A172 (cell line): Measurements from ENCODE around the gene AVPR1A. TPM values are rescaled to one million over a fixed set of nuclear protein-coding genes. Genes with fewer than 3 reads are reported as not detected.
"Not testable (repeated sequence)": the region's sequence is repeated elsewhere in the genome, so short reads cannot be mapped to it uniquely, and the experiment has no call there.

Experiments used
- DNase-seq: peaks from one replicate; pipeline ENCODE4 v3.0.0-alpha.2; 2015; ENCODE audit warnings: low spot score
- total RNA-seq: library from RNA; depleted of rRNA; stranded (reverse); fragments of >200 nt; shearing (Covaris generic); gene quantifications from 2 replicates; pipeline ENCODE4 v1.2.3, GENCODE V29; 2014; rRNA removed

The AVPR1A gene
- 0.07 TPM in 1 of 2 replicates, not detected in the other for total RNA-seq

DNA sequence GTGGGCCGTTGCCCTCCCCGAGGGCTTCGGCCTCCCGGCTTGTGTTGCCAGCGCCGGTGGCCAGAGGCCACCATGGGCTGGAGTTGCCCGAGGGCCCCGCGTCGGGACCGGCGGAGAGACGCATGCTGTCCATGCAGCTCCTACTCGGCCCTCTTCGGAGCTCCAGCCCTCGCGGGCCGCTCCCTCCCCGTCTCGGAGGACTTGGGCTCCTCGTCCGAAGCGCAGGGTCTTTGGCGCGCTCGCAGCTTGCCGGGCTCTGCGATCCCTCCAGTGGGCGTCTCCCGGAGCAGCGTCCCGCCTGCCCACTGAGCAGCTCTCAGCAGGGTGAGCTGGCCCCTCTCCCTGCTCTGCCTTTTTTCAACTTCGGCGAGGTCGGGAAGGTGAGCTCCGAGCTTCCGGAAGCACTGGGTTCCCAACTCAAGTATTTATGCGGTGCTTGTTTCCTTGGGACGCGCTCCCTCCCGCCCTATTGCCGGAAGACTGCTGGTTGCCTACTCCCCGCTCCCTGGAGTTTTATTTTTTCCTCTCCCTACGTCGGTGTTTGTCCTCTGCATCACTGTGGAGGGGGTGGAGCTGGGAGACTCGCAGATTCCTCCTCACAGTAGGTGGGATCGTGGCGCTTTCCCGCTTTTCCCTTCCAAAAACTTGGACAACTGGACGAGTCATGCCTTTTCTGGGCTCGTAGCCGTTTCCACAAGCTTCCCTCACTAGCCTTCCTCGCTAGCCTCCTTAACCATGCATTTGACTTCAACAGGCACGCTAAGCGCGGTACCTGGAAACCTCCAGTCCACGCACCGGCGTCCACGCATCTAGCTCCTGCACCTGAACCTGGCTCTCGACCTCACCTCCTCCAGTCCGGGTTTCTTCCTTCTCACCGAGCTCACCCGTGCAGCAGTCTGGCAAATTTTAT is at the start of gene AVPR1A:
AVPR1A (minus strand) TSS at position 489 of the 910 bp plus-strand sequence; CDS start at position 124, 365 bp downstream.
- no peak for DNase-seq

DNA sequence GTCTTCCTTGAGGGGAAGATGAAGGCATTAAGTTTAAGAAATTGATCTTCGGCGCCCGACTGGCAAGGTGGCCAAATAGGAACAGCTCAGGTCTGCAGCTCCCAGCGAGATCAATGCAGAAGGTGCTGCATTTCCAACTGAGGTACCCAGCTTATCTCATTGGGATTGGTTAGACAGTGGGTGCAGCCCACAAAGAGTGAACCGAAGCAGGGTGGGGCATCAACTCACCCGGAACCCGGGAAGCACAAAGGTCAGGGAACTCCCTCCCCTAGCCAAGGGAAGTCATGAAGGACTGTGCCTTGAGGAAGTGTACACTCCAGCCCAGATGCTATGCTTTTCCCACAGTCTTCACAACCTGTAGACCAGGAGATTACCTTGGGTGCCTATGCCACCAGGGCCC is 45.2 kb upstream of the AVPR1A start:
- no peak for DNase-seq

DNA sequence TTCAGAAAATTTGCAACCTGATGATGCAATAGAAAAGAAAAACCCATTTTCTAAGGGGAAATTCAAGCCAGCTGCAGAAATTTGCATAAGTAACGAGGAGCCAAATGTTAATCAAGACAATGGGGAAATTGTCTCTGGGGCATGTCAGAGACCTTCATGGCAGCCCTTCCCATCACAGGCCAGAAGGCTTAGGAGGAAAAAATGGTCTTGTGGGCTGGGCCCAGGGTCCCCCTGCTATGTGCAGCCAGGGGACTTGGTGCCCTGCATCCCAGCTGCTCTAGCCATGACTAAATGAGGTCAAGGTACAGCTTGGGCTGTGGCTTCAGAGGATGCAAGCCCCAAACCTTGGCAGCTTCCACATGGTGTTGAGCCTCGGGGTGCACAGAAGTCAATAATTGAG is 28.2 kb upstream of the AVPR1A start:
- DNase-seq = no peak

DNA sequence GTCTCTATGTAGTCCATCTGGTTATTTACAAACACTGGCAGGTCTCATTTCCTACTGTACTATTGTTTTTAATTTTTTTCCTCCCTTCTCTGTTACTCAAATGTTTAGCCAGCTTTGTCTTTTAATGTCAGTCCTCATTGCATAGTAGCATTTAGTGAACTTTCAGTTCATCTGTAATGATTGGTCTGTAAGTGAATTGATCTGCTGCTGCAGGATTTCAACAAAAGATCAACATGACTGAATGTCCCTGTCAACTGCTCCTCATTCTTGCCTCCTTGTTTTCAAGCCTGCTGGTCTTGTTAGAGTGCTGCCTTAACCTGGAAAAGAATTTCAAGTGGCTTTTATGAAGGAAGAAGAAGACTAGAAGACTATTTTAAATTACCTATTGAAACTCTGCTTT is 19.3 kb upstream of the AVPR1A start:
- no peak for DNase-seq

DNA sequence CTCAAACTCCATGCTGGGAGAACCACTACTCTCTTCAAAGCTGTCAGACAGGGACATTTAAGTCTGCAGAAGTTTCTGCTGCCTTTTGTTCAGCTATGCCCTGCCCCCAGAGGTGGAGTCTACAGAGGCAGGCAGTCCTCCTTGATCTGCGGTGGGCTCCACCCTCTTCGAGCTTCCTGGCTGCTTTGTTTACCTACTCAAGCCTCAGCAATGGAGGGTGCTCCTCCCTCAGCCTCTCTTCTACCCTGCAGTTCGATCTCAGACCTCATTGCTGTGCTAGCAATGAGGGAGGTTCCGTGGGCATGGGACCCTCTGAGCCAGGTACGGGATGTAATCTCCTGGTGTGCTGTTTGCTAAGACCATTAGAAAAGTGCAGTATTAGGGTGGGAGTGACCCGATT is 16.7 kb upstream of the AVPR1A start:
- not testable (repeated sequence) for DNase-seq

DNA sequence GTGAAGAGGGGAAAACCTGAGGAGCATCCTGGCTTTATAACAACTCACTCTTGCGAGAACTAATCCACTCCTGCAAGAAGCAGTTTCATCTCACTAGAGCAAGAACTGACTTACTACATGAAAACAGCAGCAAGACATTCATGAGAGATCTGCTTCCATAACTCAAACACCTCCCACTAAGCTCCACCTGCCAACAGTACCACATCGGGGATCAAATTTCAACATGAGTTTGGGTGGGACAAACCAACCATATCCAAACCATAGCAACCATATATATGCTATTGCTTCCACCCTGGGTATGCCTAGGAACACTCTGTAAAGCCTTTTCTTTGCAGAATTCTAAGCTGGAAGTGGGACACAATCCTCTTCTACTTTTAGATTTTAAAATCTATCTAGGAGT is 13.9 kb upstream of the AVPR1A start:
- no peak for DNase-seq

DNA sequence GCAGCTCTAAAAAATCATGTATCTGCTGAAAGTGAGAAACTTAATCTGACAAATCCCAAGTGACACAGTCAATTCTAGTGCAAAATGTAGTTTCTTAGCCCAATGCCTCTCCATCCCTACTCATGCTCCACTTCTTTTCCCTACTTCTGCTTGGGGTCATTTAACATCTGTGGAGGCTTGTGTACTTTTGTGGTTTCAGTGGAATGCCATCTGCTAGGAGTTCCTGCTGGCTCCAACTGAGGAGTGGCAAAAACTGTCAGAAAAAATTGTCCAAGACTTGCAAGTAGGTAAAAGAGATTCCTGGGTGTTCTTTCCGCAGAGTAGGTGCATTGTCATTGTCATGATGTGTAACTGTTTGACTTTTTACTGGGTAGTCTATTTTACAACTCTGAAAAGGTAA is 12.5 kb upstream of the AVPR1A start:
- DNase-seq = peak; percentile 10

DNA sequence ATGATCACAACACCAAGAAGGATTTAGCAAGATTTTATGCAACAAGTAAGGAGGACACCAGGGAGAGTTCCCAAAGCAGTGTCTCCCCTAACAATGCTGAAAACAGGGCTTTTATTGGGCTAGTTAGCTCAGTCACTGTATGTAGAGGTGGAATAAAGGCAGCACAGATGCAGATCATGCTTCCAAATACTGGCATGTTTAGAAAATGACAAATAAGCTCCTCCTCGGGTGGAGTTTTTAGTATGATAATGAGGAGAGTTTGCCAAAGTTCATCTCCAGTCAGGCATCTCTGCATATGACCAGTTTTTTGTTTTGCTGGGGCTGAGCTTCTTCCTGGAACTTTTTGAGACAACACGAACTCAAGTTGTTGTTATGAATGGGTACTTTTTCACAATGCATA is 4.4 kb upstream of the AVPR1A start:
- DNase-seq = no peak

DNA sequence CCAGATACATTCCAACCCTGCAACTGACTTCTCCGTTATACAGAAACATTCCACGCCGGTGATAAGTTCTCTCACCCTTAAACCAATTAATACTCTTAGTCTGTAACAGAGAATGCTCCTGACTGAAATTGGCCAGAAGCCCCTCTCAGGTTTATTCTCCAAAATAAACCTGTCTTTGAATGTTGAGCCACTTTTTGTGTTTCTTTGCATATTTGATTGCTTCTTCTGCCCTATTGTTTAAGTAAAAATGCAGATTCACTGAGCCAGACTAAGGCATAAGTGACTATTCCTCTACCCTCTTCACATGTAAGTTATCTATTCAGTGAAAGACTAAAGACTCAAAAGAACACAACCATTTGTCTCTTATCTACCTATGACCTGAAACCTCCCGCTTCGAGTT is 3.6 kb upstream of the AVPR1A start:
- no peak for DNase-seq

DNA sequence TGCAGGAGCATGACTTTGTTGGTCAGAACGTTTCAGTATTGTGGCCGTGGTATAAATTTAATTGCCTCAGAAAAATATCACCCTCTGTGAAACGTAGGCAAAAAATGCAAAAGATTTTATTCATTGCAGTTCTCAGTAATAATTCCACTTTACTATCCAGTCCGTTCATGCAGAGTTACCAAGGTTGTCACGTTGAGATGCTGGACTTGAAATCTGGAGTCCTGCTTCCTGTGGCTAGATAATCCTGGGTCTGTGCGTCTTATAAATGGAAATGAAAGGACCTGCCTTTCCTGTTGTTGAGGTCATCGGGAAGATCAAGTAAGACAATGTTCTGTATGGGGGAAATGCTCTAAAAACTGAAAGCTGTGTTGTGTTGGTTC is 1.3 kb upstream of the AVPR1A start:
- DNase-seq = no peak

DNA sequence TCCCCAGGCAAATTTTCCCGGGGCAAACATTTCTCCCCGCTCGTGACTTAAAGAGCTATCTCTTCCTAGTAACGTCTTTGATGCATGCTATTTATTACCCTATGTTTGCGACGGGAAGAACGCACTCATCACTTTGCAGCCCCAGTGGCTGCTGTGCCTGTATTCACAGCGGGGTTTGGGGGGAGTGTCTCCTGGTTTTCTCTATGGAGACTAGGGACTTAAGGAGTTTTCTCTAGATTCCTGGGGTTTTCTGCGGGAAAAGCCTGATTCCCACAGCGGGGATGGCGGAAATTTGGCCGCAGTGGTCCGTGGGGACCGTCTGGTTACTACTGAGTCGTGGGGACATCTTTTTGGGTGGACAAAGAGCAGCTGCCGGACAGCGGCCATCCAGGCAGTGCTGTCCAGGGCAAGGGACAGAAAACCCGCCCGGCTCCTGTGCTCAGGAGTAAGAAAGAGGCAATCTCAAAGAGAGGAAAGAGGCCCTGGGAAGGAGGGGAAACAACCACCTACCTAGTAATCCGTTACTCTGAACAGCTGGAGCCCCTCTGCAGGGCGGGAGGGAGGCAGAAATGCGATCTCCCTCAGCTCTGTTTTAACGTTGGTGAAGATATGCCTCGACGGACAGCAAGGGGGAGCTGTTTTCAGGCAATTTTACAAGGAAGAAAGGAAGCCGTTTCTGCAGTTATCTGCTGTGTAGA is 771 bp upstream of the AVPR1A start:
- peak; percentile 10 for DNase-seq

DNA sequence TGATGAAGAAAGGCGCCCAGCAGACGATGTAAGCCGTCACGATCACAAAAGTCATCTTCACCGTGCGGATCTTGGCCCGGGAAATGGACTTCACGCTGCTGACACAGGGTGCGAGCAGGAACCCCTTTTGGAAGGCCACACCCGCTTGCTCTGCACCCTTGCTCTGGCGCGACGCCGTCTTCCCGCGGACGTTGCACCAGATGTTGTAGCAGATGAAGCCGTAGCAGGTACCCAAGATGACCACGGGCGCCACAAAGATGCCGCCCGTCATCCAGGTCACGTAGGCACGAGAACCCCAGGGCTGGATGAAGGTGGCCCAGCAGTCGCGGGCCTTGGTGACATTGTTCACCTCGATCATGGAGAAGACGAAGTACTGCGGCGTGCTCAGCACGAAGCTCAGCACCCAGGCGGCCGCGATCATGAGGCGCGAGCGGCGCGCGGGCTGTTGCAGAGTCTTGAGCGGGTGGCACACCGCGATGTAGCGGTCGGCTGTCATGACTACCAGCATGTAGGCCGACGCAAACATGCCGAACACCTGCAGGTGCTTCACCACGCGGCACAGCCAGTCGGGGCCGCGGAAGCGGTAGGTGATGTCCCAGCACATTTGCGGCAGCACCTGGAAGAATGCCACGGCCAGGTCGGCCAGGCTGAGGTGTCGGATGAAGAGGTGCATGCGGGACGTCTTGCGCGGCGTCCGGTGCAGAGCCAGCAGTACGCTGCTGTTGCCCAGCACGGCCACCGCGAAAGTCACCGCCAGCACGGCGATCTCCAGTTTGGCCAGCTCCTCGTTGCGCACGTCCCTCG is 890 bp downstream of the AVPR1A start:
- DNase-seq = no peak

DNA sequence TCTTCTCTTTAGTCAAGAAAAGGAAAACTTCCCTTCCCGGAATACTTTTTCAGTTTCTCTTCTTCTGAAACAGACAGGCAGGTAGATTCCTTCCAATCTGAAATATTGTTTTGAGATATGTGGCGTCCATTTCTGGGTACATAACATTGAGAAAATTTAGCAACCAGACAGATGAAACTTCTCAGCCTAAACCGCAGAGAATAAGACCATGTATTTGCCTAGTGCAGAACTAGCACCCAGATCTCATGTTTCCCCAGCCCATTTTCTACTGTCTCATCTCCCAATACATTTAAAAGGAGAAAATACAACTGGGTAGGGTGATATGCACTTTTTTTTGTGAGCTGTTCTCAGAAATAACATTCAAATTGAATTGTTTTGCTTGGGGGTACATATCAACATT is 6.4 kb downstream of the AVPR1A start:
- DNase-seq = no peak

DNA sequence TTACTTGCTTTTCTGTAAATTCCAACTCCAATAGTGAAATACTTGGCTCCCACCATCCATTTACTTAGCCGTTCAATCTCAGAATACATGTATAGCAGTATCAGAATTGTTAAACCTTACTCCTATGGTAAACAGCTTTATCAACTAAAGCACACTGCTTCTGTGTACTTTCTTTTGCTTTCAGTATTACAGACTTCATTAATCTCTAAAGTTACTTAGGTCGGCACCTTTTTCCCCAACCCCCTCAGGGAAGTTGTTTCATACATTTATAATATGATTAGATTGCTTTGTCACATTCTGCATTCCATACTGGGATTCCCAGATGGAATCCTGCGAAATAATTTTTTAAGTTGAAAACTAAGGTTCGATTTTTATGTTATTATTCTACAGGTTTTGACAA is 12.5 kb downstream of the AVPR1A start:
- DNase-seq = no peak

DNA sequence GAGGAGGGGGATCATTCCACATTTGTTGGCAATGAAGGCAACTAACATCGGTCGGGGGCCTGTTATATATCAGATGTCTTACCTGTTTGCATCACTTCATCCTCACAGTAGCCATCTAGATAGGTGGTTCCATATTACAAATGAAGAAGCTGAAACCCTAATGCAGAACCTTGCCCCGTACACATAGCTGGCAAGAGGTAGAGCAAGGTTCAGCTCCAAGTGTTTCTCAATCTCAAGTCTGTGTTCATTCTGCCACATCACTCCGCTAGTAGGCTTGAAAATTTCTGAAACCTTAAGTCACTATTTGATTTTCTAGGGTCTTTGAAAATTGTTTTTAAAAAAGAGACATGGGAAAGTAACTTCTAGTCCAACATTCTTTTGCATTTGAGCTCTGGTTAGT is 17.0 kb downstream of the AVPR1A start:
- no peak for DNase-seq

DNA sequence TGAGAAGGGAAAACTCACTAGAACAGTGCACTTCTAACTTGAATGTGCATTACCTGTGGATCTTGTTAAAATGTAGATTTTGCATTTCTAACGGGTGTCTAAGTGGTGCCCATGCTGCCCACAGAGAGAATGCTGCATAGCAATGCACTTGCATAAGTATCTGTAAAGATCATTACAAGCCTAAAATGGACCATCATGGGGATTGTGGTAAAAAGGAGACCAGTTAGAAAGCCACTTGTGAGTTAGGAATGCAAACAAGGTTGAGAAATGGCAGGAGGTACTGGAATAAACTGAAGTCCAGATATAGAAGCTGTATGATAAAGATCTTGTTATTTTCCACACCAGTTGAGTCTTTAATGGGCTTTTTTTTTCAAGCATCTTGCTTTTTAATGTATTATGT is 18.8 kb downstream of the AVPR1A start:
- no peak for DNase-seq

DNA sequence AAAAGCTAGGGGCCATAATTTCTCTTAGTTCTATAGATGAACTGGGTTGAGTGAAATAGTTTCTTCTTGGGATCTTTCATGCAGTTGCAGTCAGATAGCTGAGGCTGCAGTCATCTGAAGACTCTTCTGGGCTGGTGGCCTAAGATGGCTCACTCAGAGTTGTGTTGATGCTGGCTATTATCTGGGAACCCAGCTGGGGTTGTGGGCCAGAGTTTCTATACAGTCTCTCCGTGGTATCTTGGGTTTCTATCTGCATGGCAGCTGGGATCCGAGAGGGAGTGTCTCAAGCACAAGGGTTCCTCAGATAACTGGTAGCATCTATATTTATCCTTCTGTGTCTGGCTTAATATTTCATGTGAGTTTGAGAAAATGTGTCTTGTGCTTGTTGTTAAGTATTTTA is 21.1 kb downstream of the AVPR1A start:
- DNase-seq = no peak

DNA sequence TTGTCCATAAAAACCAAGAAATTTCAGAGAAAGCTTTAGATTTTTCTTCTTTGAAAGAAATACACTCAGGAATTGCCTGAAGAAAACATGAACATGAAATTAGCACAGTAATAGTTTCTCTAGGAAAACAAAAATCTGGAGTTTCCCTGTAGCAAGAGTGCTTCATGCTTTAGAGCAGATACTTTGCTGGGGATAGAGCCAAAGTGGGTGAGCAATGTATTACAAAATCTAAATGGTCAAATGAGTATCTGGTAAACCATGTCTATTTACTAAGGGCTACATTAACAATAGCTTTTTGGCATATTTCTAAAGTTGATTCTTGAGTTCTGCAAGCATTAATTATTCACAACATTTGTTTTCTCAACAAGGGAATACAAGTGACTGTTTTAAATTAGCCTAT is 26.2 kb downstream of the AVPR1A start:
- DNase-seq = no peak

DNA sequence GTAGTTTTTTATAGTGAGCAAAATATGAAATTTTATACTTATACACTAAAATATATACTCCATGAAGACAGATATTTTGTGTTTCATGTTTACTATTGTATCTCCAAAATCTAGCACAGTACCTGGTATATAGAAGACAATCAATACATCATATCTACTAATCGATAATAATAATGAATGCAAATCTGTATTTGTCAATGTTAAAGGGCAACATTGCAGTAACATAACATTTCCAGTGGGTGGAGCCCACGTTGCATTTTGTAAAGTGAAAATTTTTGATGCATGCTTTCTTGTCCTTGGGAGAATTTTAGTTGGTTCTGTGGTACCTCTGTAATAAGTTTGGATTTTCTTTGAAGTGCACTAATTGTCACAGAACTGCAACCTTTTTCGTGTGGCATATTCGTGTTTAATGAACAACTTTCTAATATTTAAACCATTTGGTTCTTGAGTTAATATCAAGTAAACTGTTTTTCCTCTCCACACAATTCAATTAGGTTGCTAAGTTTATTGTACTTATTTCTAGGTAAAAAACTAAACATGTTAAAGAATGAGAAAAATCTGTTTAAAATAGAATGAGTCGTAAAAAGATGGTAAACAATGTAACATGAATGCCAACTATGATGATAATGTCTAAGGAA is 47.4 kb downstream of the AVPR1A start:
- peak; percentile 8 for DNase-seq

DNA sequence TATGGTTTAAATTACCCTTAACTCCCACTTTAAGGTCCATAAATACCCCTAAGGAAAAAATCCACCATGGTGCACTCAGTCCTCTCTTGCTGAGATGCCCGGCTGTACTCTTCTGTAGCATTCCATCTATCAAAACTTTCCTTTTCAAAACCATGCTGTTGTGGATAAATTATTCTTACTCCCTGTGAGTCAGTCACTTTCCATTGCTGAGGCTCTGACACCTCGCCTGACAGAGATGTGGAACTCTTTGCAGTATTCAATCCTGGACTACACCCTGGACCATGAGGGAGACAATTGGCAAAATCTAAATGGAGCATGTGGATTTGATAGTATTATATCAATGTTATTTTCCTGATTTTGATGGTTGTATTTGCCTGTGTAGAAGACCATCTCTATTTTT is 49.1 kb downstream of the AVPR1A start:
- no peak for DNase-seq

DNA sequence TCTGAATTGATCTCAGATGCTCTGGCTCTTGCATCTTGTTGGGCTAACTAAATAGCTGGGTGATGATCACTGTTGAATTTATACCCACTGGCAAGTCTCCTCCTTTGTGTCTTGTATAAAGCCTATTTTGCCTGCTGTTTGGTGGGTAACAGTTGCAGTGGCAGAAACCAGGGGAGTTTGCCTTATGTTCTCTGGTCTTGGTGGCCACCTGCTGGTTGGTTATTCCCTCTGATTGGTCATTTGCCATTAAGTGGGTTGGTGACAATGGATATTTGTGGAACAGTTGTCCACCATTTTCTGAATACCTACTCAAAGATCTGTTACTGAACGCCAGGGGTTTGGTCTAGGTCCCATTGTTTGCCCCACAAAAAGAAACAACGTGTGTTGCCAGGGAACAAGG is 52.1 kb downstream of the AVPR1A start:
- DNase-seq = no peak
